WTC11 (cell line): ENCODE data around the gene MASP1. TPM values are rescaled to one million over a fixed set of nuclear protein-coding genes. Genes with fewer than 3 reads are reported as not detected.

Experiments used
- ATAC-seq: fragments of 200-7000 bp; cut with Tn5 transposase; 2 replicates; pipeline ENCODE4 v1.10.0; 2021; ENCODE audit warnings: mild to moderate bottlenecking, moderate library complexity
- CTCF ChIA-PET: fragments of 300-600 bp; sonication (Branson Sonifier 250); formaldehyde crosslinking; loops from one replicate; lab custom pipeline; 2021; ENCODE audit warnings: antibody characterized with exemption; lab: Charles Lee
- POLR2A ChIA-PET: fragments of 350-600 bp; sonication (Branson Sonifier 250); formaldehyde crosslinking; loops from one replicate; lab custom pipeline; 2021; ENCODE audit warnings: antibody characterized with exemption; lab: Charles Lee
- DNase-seq: peaks from one replicate; pipeline ENCODE4 v3.0.0; 2021; ENCODE audit warnings: low spot score
- H3K27ac Mint-ChIP-seq: 2 replicates; pipeline ENCODE4 v1.8.0; 2021; ENCODE audit warnings: mixed read lengths
- H3K27me3 Mint-ChIP-seq: 2 replicates; pipeline ENCODE4 v1.8.0; 2021; ENCODE audit warnings: low read depth, mild to moderate bottlenecking, moderate library complexity, mixed read lengths
- H3K36me3 Mint-ChIP-seq: 2 replicates; pipeline ENCODE4 v1.8.0; 2021; ENCODE audit warnings: mixed read lengths
- H3K4me1 Mint-ChIP-seq: 2 replicates; pipeline ENCODE4 v1.8.0; 2022; ENCODE audit warnings: mixed read lengths
- H3K4me3 Mint-ChIP-seq: 2 replicates; pipeline ENCODE4 v1.8.0; 2021; ENCODE audit warnings: mild to moderate bottlenecking, moderate library complexity, mixed read lengths
- H3K9me3 Mint-ChIP-seq: 2 replicates; pipeline ENCODE4 v1.8.0; 2021; ENCODE audit warnings: mixed read lengths
- EMX1 ChIP-seq: fragments of 250-450 bp; sonication (Bioruptor Pico); IDR thresholded peaks from 2 replicates; pipeline ENCODE4 v1.8.0; 2021; ENCODE audit warnings: mild to moderate bottlenecking
- ESRRA ChIP-seq: sonication (generic); formaldehyde crosslinking; IDR thresholded peaks from 2 replicates; pipeline ENCODE4 v1.8.1; 2022; ENCODE audit warnings: mild to moderate bottlenecking, missing genetic modification reagents, borderline replicate concordance
- FOXP1 ChIP-seq: sonication (generic); formaldehyde crosslinking; IDR thresholded peaks from 2 replicates; pipeline ENCODE4 v1.8.0; 2022; ENCODE audit warnings: missing genetic modification reagents, mild to moderate bottlenecking, moderate library complexity, borderline replicate concordance
- GRHL2 ChIP-seq: fragments of 250-450 bp; sonication (Bioruptor Pico); IDR thresholded peaks from 2 replicates; pipeline ENCODE4 v1.8.0; 2022; ENCODE audit warnings: mild to moderate bottlenecking, moderate library complexity; ENCODE audit not compliant: insufficient replicate concordance, severe bottlenecking
- HMGA2 ChIP-seq: fragments of 250-450 bp; sonication (Bioruptor Pico); IDR thresholded peaks from 2 replicates; pipeline ENCODE4 v1.4.0; 2021; ENCODE audit warnings: mild to moderate bottlenecking, moderate library complexity
- JAZF1 ChIP-seq: fragments of 250-450 bp; sonication (Bioruptor Pico); IDR thresholded peaks from 2 replicates; pipeline ENCODE4 v1.9.0; 2021; ENCODE audit warnings: moderate library complexity, mild to moderate bottlenecking, inconsistent platforms
- JUN ChIP-seq: sonication (generic); formaldehyde crosslinking; IDR thresholded peaks from 2 replicates; pipeline ENCODE4 v1.8.0; 2023; ENCODE audit warnings: mild to moderate bottlenecking, missing genetic modification reagents
- KAT7 ChIP-seq: sonication (generic); formaldehyde crosslinking; IDR thresholded peaks from 2 replicates; pipeline ENCODE4 v1.8.1; 2023; ENCODE audit warnings: missing genetic modification reagents, mild to moderate bottlenecking, borderline replicate concordance
- MXD4 ChIP-seq: fragments of 250-450 bp; sonication (Bioruptor Pico); IDR thresholded peaks from 2 replicates; pipeline ENCODE4 v1.8.0; 2021; ENCODE audit warnings: mild to moderate bottlenecking, moderate library complexity, borderline replicate concordance
- OVOL2 ChIP-seq: fragments of 250-450 bp; sonication (Bioruptor Pico); IDR thresholded peaks from 2 replicates; pipeline ENCODE4 v1.9.0; 2021; ENCODE audit warnings: mild to moderate bottlenecking, borderline replicate concordance
- SMAD4 ChIP-seq: sonication (generic); formaldehyde crosslinking; IDR thresholded peaks from 2 replicates; pipeline ENCODE4 v1.8.0; 2022; ENCODE audit warnings: mild to moderate bottlenecking, missing genetic modification reagents
- TEAD1 ChIP-seq: sonication (generic); formaldehyde crosslinking; IDR thresholded peaks from 2 replicates; pipeline ENCODE4 v1.8.0; 2022; ENCODE audit warnings: mild to moderate bottlenecking, missing genetic modification reagents
- TEAD4 ChIP-seq: sonication (generic); formaldehyde crosslinking; IDR thresholded peaks from 2 replicates; pipeline ENCODE4 v1.8.0; 2022; ENCODE audit warnings: mild to moderate bottlenecking, missing genetic modification reagents
- ZBTB21 ChIP-seq: sonication (generic); formaldehyde crosslinking; IDR thresholded peaks from 2 replicates; pipeline ENCODE4 v1.8.1; 2023; ENCODE audit warnings: mild to moderate bottlenecking, missing genetic modification reagents, borderline replicate concordance
- ZNF138 ChIP-seq: sonication (generic); formaldehyde crosslinking; conservative IDR thresholded peaks from 2 replicates; pipeline ENCODE4 v1.8.1; 2022; ENCODE audit warnings: mild to moderate bottlenecking, moderate library complexity, missing genetic modification reagents
- ZNF263 ChIP-seq: sonication (generic); formaldehyde crosslinking; IDR thresholded peaks from 2 replicates; pipeline ENCODE4 v1.8.1; 2022; ENCODE audit warnings: low read depth, mild to moderate bottlenecking, moderate library complexity, missing genetic modification reagents
- ZNF281 ChIP-seq: sonication (generic); formaldehyde crosslinking; IDR thresholded peaks from 2 replicates; pipeline ENCODE4 v1.8.0; 2023; ENCODE audit warnings: mild to moderate bottlenecking, missing genetic modification reagents
- ZNF512 ChIP-seq: sonication (generic); formaldehyde crosslinking; IDR thresholded peaks from 2 replicates; pipeline ENCODE4 v1.8.1; 2022; ENCODE audit warnings: missing genetic modification reagents, borderline replicate concordance
- ZNF671 ChIP-seq: fragments of 250-450 bp; sonication (Bioruptor Pico); IDR thresholded peaks from 2 replicates; pipeline ENCODE4 v1.8.0; 2021; ENCODE audit warnings: mild to moderate bottlenecking
- total RNA-seq: library from RNA; stranded (reverse); gene quantifications from 3 replicates; pipeline ENCODE4 v1.2.3, GENCODE V29; 2021
- TF ChIP-seq, protein P1 (sequence below): sonication (generic); formaldehyde crosslinking; IDR thresholded peaks from 2 replicates; pipeline ENCODE4 v1.8.1; 2022; ENCODE audit warnings: low read depth, mild to moderate bottlenecking, moderate library complexity, missing genetic modification reagents, borderline replicate concordance
- TF ChIP-seq, protein P2 (sequence below): sonication (generic); formaldehyde crosslinking; IDR thresholded peaks from 2 replicates; pipeline ENCODE4 v1.8.1; 2023; ENCODE audit warnings: mild to moderate bottlenecking, missing genetic modification reagents, moderate library complexity
- TF ChIP-seq, protein P3 (sequence below): sonication (generic); formaldehyde crosslinking; IDR thresholded peaks from 2 replicates; pipeline ENCODE4 v1.8.0; 2022; ENCODE audit warnings: mild to moderate bottlenecking, missing genetic modification reagents
- TF ChIP-seq, protein P4 (sequence below): sonication (generic); formaldehyde crosslinking; conservative IDR thresholded peaks from 2 replicates; pipeline ENCODE4 v1.8.1; 2022; ENCODE audit warnings: mild to moderate bottlenecking, missing genetic modification reagents
- TF ChIP-seq, protein P5 (sequence below): sonication (generic); formaldehyde crosslinking; conservative IDR thresholded peaks from 2 replicates; pipeline ENCODE4 v1.8.1; 2023; ENCODE audit warnings: mild to moderate bottlenecking, low read depth, missing genetic modification reagents, moderate library complexity

Gene MASP1
- total RNA-seq, 1 experiment from 2014 or later: 2.2 TPM

- Mint-ChIP-seq H3K27ac (no peak overlapping the region), H3K9me3 (peaks cover 7% of the 10 kb centered on the region), H3K36me3 (peaks cover 3% of the 10 kb centered on the region; the same call in 1 of the 2 replicates), H3K4me1 (peaks cover 24% of the 10 kb centered on the region), H3K4me3 (no peak overlapping the region), H3K27me3 (peaks cover 3% of the 10 kb centered on the region; the same call in 1 of the 2 replicates)
- DNase-seq (no peak), ATAC-seq (no peak)
- POLR2A ChIA-PET: interaction anchor here (0.7 kb wide), 1 partner anchor 96 kb away, joined by 4 read pairs; no protein-coding TSS in a partner anchor
- CTCF ChIA-PET: interaction anchor here (4.8 to 9.5 kb wide), 2 partner anchors 96 to 362 kb away, joined by 136 to 433 read pairs; no protein-coding TSS in a partner anchor
- TF ChIP-seq EMX1 (CRISPR knock-in tag): no peak
- no peak for TF ChIP-seq TEAD4 (CRISPR knock-in tag)
- no peak for TF ChIP-seq SMAD4
- TF ChIP-seq ESRRA (CRISPR knock-in tag): no peak
- no peak for TF ChIP-seq GRHL2 (CRISPR knock-in tag)
Observed at GRCh38 chr3:187315872-187316271, 24.3 kb upstream of the MASP1 start.

- H3K4me3 Mint-ChIP-seq: no peak overlapping the region
- ChIA-PET CTCF (interaction anchor here (1.2 kb wide), 1 partner anchor 94 kb away, joined by 4 read pairs; no protein-coding TSS in a partner anchor), POLR2A (no interaction called here)
- no peak overlapping the region for H3K27ac Mint-ChIP-seq
- ATAC-seq: no peak
- H3K36me3 Mint-ChIP-seq: peaks cover 9% of the 10 kb centered on the region; the same call in 1 of the 2 replicates
- H3K9me3 Mint-ChIP-seq: peaks cover 16% of the 10 kb centered on the region
- peaks cover 3% of the 10 kb centered on the region; the same call in 1 of the 2 replicates for H3K27me3 Mint-ChIP-seq
- peaks cover 20% of the 10 kb centered on the region for H3K4me1 Mint-ChIP-seq
- TF ChIP-seq MXD4 (CRISPR knock-in tag) (no peak), FOXP1 (CRISPR knock-in tag) (no peak), ZNF512 (CRISPR knock-in tag) (no peak), ZNF138 (no peak), ZBTB21 (CRISPR knock-in tag) (no peak), JAZF1 (CRISPR knock-in tag) (no peak), ZNF263 (no peak), JUN (CRISPR knock-in tag) (no peak), ZNF281 (CRISPR knock-in tag) (no peak), HMGA2 (no peak), KAT7 (CRISPR knock-in tag) (no peak), ZNF671 (CRISPR knock-in tag) (no peak), OVOL2 (CRISPR knock-in tag) (no peak), TEAD1 (CRISPR knock-in tag) (no peak)
- TF ChIP-seq, protein P1, sequence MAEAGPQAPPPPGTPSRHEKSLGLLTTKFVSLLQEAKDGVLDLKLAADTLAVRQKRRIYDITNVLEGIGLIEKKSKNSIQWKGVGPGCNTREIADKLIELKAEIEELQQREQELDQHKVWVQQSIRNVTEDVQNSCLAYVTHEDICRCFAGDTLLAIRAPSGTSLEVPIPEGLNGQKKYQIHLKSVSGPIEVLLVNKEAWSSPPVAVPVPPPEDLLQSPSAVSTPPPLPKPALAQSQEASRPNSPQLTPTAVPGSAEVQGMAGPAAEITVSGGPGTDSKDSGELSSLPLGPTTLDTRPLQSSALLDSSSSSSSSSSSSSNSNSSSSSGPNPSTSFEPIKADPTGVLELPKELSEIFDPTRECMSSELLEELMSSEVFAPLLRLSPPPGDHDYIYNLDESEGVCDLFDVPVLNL (CRISPR knock-in tag): no peak
- TF ChIP-seq, protein P2, sequence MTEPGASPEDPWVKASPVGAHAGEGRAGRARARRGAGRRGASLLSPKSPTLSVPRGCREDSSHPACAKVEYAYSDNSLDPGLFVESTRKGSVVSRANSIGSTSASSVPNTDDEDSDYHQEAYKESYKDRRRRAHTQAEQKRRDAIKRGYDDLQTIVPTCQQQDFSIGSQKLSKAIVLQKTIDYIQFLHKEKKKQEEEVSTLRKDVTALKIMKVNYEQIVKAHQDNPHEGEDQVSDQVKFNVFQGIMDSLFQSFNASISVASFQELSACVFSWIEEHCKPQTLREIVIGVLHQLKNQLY (CRISPR knock-in tag): no peak
- TF ChIP-seq, protein P3, sequence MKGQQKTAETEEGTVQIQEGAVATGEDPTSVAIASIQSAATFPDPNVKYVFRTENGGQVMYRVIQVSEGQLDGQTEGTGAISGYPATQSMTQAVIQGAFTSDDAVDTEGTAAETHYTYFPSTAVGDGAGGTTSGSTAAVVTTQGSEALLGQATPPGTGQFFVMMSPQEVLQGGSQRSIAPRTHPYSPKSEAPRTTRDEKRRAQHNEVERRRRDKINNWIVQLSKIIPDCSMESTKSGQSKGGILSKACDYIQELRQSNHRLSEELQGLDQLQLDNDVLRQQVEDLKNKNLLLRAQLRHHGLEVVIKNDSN (CRISPR knock-in tag): no peak
- TF ChIP-seq, protein P4, sequence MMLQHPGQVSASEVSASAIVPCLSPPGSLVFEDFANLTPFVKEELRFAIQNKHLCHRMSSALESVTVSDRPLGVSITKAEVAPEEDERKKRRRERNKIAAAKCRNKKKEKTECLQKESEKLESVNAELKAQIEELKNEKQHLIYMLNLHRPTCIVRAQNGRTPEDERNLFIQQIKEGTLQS (CRISPR knock-in tag): no peak
- TF ChIP-seq, protein P5, sequence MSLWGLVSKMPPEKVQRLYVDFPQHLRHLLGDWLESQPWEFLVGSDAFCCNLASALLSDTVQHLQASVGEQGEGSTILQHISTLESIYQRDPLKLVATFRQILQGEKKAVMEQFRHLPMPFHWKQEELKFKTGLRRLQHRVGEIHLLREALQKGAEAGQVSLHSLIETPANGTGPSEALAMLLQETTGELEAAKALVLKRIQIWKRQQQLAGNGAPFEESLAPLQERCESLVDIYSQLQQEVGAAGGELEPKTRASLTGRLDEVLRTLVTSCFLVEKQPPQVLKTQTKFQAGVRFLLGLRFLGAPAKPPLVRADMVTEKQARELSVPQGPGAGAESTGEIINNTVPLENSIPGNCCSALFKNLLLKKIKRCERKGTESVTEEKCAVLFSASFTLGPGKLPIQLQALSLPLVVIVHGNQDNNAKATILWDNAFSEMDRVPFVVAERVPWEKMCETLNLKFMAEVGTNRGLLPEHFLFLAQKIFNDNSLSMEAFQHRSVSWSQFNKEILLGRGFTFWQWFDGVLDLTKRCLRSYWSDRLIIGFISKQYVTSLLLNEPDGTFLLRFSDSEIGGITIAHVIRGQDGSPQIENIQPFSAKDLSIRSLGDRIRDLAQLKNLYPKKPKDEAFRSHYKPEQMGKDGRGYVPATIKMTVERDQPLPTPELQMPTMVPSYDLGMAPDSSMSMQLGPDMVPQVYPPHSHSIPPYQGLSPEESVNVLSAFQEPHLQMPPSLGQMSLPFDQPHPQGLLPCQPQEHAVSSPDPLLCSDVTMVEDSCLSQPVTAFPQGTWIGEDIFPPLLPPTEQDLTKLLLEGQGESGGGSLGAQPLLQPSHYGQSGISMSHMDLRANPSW (CRISPR knock-in tag): no peak
- TF ChIP-seq, all 79 proteins: peak for 0
- no peak for DNase-seq
Observed at GRCh38 chr3:187314176-187314575, 22.6 kb upstream of the MASP1 start.
